ENCODE measurements around the gene TAF4B.
"Not testable (repeated sequence)": the region's sequence is repeated elsewhere in the genome, so short reads cannot be mapped to it uniquely, and the experiment has no call there.

Gene TAF4B

GRCh38 chr18:26309281-26309680, 83.0 kb downstream of the TAF4B start:
- DNase-seq (ENCODE audit: low spot score) = no peak

- no peak for DNase-seq (ENCODE audit: low spot score)
Measured at GRCh38 chr18:26312199-26312598, 86.0 kb downstream of the TAF4B start.

DNA sequence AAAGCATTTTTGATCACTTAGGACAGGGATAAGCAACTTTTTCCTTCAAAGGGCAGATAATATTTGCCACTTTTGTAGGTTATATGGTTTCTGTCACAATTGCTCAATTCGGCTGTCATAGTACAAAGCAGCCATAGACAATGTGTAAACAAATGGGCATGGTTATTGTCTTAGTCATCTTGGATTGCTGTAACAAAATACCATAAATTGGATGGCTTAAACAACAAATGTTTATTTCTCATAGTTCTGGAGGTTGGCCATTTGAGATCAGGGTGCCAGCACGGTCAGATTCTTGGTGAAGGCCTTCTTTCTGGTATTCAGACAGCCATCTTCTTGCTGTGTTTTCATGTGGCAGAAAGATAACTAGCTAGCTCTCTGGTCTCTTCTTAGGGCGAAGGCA, 91.2 kb downstream of the TAF4B start:
- no peak for DNase-seq (ENCODE audit: low spot score)

- DNase-seq (ENCODE audit: low spot score) = no peak
Measured at GRCh38 chr18:26320686-26321085, 94.4 kb downstream of the TAF4B start.

GRCh38 chr18:26322890-26323653, 96.8 kb downstream of the TAF4B start:
- no peak for DNase-seq (ENCODE audit: low spot score)

GRCh38 chr18:26325771-26326170, 99.5 kb downstream of the TAF4B start:
- DNase-seq (ENCODE audit: low spot score) = no peak

GRCh38 chr18:26327062-26327461, 100.8 kb downstream of the TAF4B start:
- no peak for DNase-seq (ENCODE audit: low spot score)

- DNase-seq (ENCODE audit: low spot score) = no peak
Measured at GRCh38 chr18:26332991-26333390, 106.7 kb downstream of the TAF4B start.

DNA sequence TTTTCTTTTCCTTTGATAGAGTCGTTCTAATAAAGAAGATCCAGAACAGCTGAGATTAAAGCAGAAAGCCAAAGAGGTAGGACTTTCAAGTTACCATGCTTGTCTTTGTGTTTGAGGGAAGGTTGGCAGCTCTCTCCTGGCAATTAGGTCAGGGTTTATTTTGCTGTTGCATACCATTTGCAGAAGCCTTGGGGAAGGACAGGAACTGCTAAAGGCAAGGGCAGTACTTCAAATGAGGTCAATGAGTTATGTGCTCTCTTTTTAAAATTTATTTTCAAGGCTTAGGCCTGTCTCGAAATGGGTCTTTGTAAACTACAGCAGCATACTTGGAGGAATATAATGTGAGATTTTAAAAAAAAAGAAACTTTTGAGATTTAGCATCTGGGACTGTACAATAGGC, 108.9 kb downstream of the TAF4B start:
- no peak for DNase-seq (ENCODE audit: low spot score)

GRCh38 chr18:26335571-26336487, 109.6 kb downstream of the TAF4B start:
- no peak for DNase-seq (ENCODE audit: low spot score)

DNA sequence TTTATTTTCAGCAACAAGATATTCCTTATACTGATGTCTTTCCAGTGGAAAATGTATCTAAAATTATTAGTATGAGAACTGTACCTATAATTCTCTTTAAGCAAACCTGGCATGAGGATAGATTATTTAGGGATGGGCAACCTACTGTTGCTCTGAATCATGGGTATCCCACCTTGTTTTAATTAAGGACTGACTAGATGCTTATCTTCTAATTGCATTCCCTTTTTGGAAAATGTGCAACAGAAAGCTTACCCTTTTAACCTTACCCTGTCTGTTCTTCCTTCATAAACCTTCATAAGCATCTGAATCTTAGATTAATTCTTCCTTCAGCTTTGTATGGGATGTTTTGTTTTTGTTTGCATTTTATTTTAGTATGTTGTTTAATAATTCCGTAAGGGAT, 110.3 kb downstream of the TAF4B start:
- no peak for DNase-seq (ENCODE audit: low spot score)

GRCh38 chr18:26342646-26343045, 116.4 kb downstream of the TAF4B start:
- no peak for DNase-seq (ENCODE audit: low spot score)

DNA sequence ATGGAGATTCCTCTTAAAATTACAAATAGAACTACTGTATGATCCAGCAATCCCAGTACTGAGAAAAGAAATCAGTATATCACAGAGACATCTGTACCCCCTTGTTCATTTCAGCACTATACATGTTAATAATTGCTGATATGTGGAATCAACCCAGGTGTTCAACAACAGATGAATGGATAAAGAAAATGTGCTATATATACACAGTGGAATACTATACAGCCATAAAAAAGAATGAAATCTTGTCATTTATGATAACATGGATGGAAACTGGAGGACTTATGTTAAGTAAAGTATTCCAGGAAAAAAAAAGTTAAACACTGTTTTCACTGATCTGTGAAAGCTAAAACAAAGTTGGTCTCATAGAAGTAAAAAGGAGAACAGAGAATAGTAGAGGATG, 124.7 kb downstream of the TAF4B start:
- no peak for DNase-seq (ENCODE audit: low spot score)

GRCh38 chr18:26356045-26356785, 130.0 kb downstream of the TAF4B start:
- no peak for DNase-seq (ENCODE audit: low spot score)

DNA sequence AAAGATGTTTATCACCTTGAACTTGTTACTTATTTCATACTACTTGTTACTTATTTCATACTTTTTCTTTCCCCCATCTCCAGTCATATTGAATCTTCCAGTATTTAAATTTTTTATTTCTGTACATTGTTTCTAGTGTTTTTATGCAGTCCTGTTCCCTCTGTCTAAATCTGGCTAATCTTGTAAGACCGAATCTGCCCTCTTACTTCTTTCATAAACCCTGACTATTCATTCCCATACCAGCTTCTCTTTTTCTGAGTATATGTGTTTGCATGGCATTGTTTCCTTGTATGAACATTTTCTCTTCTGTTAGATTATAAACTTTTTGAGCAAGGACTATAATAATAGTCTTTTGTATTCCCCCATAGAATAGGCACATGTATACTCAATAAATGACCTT, 131.7 kb downstream of the TAF4B start:
- DNase-seq (ENCODE audit: low spot score) = no peak

- DNase-seq (ENCODE audit: low spot score) = no peak
Measured at GRCh38 chr18:26362021-26362420, 135.8 kb downstream of the TAF4B start.

DNA sequence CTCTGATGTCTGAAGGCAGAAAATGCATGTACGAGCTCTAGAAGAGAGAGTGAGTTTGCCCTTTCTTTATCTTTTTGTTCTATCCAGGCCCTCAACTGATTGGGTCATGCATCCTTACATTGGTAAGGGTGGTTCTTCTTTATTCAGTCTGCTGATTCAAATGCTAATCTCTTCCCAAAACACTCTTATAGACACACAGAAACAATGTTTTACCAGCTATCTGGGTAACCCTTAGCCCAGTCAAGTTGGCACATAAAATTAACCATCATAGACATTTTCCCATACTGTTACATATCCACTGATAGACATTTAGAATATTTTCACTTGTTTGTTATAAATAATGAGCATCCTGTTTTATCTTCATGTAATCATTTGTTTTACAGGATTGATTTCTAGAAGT, 141.2 kb downstream of the TAF4B start:
- DNase-seq (ENCODE audit: low spot score) = no peak

DNA sequence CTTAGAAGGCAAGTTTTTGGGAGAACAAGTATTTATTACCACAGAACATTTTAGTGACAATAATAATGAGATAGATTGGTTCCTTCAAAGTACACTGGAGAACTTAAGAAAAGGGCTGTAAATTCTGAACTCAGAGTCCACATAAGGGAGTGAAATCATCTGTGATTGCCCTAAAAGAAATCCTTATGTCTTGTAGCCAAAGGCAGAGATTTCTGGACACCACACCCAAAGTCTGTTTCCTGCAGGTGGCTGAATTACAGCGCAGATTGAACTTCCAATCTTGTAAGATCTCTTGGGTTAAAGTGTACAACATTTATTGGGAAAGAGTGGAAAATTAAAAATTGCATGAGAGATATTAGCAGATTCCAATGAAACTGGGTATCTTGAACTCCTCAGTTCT, 143.8 kb downstream of the TAF4B start:
- no peak for DNase-seq (ENCODE audit: low spot score)

DNA sequence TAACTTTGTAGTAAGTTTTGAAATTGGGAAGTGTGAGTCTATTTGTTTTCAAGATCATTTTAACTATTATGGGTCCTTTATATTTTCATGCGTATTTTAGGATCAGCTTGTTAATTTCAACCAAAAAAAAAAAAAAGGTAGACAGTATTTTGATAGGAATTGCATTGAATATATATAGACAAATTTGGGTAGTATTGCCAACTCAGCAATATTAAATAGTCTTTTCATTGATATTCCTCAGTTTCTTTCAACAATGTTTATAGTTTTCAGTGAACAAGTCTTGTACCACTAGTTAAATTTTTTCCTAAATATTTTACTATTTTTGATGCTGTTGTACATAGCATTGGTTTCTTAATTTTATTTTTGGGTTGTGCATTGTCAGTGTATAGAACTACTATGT, 149.9 kb downstream of the TAF4B start:
- no peak for DNase-seq (ENCODE audit: low spot score)

GRCh38 chr18:26378701-26379100, 152.5 kb downstream of the TAF4B start:
- no peak for DNase-seq (ENCODE audit: low spot score)

- DNase-seq (ENCODE audit: low spot score) = not testable (repeated sequence)
Measured at GRCh38 chr18:26381555-26381954, 155.3 kb downstream of the TAF4B start.

- DNase-seq (ENCODE audit: low spot score) = peak; percentile 50
Measured at GRCh38 chr18:26383454-26384270, 157.4 kb downstream of the TAF4B start.
